GM12801 (cell line): Measurements from ENCODE around the gene KPNA6.

ENCODE experiments used
- TF ChIP-seq, protein P1 (sequence below): IDR thresholded peaks from one replicate; pipeline ENCODE4 v1.5.1; 2011; ENCODE audit warnings: control low read depth; ENCODE audit not compliant: insufficient read length; ENCODE audit errors: extremely low read depth

KPNA6 gene

DNA sequence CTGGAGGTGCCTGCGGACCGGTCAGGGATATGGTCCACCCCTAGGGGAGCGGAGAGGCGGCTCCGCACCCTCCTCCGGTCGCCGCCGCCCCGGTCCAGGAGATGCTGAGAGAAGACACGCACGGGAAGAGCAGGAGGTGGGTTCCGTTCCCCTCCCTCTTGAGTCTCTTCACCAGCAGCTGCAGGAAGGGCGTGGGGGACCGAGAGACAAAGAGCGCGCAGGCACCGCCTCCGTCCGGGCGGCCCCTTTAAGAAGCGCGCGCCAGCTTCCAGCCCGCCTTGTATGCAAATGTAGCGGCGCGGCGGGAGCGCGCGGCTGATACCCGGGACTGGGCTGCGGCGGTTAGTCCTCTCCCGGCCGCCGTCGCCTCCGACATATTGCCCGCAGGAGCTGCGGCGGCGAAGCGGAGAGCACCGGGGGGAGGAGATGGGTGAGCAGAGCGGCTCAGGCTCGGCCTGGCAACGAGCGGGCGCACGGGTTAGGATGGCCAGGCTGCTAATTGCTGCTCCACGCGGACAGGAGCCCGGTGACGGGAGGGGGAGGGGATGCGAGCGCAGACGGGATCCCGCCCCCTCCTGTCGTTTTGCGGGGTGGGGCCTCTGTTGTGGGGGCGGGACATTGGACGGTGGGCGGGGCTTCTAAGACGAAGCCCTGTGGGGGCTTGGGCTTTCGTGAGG lies 35.1 kb upstream of the KPNA6 start, which contains the start of gene TMEM39B:
Gene TMEM39B (plus strand): TSS at position 318 of the 677 bp plus-strand sequence. CDS start 109 bp downstream, at position 427.
- TF ChIP-seq, protein P1, sequence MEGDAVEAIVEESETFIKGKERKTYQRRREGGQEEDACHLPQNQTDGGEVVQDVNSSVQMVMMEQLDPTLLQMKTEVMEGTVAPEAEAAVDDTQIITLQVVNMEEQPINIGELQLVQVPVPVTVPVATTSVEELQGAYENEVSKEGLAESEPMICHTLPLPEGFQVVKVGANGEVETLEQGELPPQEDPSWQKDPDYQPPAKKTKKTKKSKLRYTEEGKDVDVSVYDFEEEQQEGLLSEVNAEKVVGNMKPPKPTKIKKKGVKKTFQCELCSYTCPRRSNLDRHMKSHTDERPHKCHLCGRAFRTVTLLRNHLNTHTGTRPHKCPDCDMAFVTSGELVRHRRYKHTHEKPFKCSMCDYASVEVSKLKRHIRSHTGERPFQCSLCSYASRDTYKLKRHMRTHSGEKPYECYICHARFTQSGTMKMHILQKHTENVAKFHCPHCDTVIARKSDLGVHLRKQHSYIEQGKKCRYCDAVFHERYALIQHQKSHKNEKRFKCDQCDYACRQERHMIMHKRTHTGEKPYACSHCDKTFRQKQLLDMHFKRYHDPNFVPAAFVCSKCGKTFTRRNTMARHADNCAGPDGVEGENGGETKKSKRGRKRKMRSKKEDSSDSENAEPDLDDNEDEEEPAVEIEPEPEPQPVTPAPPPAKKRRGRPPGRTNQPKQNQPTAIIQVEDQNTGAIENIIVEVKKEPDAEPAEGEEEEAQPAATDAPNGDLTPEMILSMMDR, result no peak

DNA sequence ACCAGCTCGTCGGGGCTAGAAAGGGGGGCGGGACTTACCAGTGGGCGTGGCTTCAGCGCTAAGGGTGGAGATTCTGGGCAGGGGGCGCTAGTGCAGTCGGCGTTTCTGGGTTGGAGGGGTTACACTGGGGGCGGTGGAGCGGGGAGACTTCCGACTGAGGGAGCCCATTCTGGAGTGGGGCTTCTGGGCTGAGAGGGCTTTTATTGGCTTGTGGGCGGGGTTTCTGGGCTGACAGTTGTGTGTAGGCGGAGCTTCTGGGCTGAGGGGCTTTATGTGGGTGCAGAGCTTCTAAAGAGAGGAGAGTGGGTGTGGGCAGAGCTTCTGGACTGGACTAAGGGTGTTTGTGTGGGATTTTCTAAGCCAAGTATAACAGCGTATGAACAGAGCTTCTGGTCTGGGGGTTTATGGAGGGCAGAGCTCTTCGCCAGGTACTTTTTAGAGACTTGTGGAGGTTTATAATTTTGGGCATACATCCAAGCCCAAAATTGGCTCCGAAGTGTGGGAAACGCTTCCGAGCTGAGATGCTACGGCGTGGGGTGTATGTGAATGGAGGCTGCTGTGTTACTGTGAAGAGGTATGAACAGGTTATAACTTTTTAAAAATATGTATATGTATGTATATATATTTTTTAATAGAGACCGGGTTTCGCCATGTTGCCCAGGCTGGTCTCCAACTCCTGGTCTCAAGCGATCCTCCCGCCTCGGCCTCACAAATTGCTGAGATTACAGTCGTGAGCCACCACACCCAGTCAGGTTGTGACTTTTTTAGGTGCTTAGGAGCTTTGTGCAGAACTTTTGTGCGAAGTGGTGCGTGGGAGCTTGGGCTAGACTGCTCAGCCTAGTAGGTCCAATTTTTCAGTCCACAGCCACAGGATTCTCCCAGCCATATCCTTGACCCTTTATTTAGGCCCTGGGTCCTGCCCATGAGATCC lies 34.3 kb upstream of the KPNA6 start:
- TF ChIP-seq, protein P1, result no peak

DNA sequence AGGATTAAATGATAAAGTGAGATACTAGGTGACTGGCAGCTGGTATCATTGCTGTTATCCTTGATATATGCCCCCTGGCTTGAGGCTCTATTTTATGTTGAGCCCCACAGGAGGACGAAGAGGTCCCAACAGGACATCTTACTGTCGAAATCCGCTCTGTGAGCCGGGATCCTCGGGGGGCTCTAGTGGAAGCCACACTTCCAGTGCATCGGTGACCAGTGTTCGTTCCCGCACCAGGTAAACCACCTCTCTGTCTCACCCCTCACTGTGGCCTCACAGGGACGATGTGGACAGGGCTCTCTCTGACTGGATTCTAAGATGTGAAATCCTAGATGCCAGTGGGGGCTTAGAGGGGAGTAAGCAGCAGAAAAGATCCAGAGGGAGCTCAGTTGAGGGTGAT lies 33.0 kb upstream of the KPNA6 start:
- TF ChIP-seq, protein P1, result no peak

DNA sequence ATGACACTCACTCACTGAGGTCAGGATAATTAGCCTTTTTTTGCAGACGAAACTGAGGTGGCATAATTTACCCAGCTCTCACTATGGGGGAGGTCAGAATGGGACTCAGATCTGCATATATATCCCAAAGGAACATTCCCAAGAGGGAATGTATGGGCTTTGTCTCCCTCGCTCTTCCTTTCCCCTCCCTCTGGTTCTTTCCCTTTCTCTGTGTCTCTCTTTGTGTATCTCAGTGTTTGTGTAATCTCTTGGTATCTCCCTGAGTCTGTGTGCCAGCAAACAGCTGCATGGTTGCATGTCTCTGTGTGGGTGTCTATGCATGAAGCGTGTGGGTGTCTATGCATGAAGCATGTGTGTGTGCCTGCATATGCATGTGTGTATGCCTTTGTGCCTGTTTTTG lies 30.4 kb upstream of the KPNA6 start:
- TF ChIP-seq, protein P1, result no peak

DNA sequence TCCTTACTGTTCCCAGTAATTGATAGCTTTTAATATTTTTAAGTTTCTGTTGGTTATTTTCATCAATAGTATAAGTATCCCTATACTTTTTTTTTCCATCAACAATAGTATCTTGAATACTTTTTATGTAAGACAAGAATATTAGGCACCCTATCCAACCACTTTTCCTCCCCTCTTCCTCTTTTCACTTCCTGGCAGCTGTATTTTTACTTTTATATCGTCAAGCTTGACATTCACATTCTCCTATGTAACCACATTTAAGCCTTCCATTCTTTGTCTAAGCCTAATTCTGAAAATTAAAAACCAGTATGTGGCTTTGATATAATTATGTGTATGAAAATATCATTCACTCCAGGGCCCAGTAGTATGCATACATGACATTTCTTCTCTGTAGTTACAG lies 25.8 kb upstream of the KPNA6 start:
- TF ChIP-seq, protein P1, result no peak

DNA sequence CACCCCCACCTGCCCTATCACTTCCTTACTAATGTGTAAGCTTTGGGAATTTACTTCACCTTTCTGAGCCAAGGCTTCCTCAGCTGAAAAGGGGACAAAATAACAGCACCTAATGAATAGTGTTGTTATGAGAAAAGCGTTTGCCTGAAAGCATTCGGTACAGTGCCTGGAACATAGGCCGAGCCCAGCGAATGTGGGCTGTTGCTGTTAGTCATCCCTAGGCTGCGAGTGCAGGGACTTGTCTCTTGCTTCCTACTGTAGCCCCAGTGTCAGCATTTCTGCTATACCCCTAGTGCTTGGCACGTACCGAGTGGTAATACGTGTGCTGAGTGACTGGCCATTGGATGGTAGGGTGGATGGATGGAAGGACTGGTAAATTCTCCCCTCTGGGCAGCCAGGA lies 16.7 kb upstream of the KPNA6 start:
- TF ChIP-seq, protein P1, result no peak

DNA sequence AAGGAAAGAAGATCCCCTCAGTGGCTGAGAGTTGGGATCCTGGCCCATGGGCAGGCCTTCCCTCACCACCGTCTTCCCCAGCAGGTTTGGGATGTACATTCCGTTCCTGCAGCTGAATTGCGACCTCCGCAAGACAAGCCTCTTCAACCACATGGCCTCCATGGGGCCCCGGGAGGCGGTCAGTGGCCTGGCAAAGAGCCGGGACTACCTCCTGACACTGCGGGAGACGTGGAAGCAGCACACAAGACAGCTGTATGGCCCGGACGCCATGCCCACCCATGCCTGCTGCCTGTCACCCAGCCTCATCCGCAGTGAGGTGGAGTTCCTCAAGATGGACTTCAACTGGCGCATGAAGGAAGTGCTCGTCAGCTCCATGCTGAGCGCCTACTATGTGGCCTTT lies 16.3 kb upstream of the KPNA6 start:
- TF ChIP-seq, protein P1, result no peak
